Posterior vena cava (tissue), 2 donors: ENCODE results near the gene AGPAT3. TPM values are rescaled to one million over a fixed set of nuclear protein-coding genes. Genes with fewer than 3 reads are reported as not detected.
"Not testable (repeated sequence)": the region's sequence is repeated elsewhere in the genome, so short reads cannot be mapped to it uniquely, and the experiment has no call there.

Source experiments
- DNase-seq: peaks from one replicate; pipeline ENCODE4 v3.0.0-alpha.2; 2020; ENCODE audit warnings: low spot score
- intact Hi-C, 2 donors: fragments of 100-400 bp; cut with DNase I; formaldehyde crosslinking; loops; one replicate each; pipeline versions ENCODE4 v1.14.1 to v1.14.2; 2022 to 2023
- total RNA-seq, 2 donors: library from RNA; stranded (reverse); fragmentation: NEBNext Ultra II Directional; extraction: Animal tissue kit (Norgen Biotek cat#: 25700); gene quantifications; one replicate each; pipeline ENCODE4 v1.2.1, GENCODE V29; 2021
- donor health status: DM: yes; HTN: yes; CAD: no.
- donor health status: DM: yes; HTN: yes; CAD: no.

The AGPAT3 gene
- total RNA-seq, 2 donors from 2014 or later: 35.3 to 43.2 TPM

DNA sequence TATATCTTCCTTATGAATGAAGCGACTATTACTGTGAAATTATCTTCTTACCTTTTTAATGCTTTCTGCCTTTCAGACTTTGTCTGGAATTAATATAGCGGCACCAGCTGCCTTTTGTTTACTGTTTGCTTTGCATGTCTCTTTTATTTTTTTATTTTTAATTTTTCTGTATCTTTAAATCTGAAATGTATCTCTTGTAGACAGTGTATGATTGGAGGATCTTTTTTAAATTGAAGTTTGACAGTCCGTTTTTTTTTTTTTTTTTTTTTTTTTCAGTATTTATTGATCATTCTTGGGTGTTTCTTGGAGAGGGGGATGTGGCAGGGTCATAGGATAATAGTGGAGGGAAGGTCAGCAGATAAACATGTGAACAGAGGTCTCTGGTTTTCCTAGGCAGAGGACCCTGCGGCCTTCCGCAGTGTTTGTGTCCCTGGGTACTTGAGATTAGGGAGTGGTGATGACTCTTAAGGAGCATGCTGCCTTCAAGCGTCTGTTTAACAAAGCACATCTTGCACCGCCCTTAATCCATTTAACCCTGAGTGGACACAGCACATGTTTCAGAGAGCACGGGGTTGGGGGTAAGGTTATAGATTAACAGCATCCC, 31.8 kb downstream of the AGPAT3 start:
- DNase-seq, intact Hi-C loops: not testable (repeated sequence)

- DNase-seq: peak; percentile 76
- intact Hi-C loops: no loop called here
Observed at GRCh38 chr21:43899307-43900077, 34.5 kb downstream of the AGPAT3 start.

- DNase-seq: no peak
- intact Hi-C loops: no loop called here
Observed at GRCh38 chr21:43900078-43900385, 35.0 kb downstream of the AGPAT3 start.

GRCh38 chr21:43900690-43901089, 35.7 kb downstream of the AGPAT3 start:
- intact Hi-C loops: no loop called here
- DNase-seq: peak; percentile 31

GRCh38 chr21:43902441-43902840, 37.4 kb downstream of the AGPAT3 start:
- intact Hi-C loops: no loop called here
- DNase-seq: peak; percentile 54

GRCh38 chr21:43903451-43904091, 38.5 kb downstream of the AGPAT3 start:
- intact Hi-C loops: no loop called here
- DNase-seq: peak; percentile 80

DNA sequence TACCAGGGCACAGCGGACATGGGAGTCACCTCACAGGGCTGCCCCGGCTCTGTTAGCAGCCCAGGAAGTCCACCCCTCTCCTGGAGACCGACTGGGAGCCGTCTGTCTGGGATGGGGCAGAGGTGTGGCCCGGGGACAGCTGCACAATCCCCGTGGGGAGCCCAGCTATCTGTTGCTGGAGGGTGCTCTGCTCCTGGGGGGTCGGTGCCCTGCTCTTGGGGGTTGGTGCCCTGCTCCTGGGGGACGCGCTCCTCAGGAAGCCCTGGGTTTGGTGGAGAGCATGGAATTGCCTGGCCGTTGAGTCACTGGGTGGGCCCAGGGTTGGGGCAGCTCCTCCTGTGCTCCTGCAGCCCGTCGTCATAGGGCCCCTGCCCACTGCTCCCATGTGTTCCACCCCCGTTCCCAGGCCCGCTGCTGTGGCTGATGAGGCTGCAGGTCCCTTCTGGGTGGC, 39.3 kb downstream of the AGPAT3 start:
- intact Hi-C loops: no loop called here
- peak; percentile 71 for DNase-seq

- peak; percentile 56 for DNase-seq
- intact Hi-C loops: no loop called here
Observed at GRCh38 chr21:43905726-43906455, 40.9 kb downstream of the AGPAT3 start.

DNA sequence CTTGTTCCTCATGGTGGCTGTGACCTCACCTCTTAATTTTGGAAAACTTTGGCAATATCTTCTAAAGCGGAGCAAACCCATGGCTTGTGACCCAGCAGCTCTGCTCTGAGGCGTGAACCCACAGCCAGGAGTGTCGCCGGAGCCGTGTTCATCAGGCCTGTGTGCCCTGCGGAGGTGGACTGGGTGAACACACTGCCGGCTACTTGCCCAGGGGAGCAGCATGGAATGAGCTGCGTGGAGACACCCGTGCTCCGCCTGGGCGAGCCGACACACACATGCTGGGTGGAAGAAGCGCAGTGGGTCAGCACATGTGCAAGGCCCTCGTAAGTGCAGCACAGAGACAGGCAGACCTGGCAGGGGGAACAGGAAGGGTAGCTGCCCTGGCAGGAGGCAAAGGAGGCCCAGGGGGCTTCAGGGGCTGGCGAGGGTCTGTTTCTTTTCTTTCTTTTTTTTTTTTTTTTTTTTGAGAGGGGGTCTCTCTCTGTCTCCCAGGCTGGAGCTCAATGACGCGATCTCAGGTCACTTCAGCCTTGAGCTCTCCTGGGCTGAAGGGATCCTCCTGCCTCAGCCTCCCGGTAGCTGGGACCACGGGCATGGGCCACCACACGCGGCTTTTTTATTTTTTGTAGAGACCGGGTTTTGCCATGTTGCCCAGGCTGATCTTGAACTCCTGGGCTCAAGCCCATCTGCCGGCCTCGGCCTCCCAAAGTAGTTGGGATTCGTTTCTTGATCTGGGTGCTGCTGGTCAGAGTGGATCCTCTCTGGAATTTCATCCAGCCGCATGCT, 41.8 kb downstream of the AGPAT3 start:
- intact Hi-C loops: no loop called here
- peak; percentile 62 for DNase-seq

DNA sequence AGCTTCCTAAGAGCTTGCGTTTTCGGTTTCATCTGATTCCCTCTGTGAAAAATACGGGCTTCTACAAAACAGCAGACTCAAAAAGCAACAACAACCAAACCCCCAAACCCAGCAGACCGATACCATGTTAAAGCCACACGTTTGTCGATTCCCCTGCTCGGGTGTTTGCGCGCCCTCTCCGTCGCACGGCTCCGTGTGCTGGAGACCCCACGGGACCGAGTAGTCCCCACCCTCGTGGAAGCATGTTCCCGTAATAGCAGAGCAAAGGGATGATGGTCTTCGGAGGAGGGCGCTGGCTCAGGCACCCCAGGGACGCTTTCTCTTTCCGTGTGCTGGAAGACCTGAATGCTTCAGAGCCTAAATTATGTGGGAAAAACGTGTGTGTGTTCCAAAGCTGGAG, 42.7 kb downstream of the AGPAT3 start:
- intact Hi-C loops: no loop called here
- peak; percentile 73 for DNase-seq

- intact Hi-C loops: no loop called here
- DNase-seq: peak; percentile 71
Observed at GRCh38 chr21:43908167-43908566, 43.1 kb downstream of the AGPAT3 start.

GRCh38 chr21:43909741-43910400, 44.8 kb downstream of the AGPAT3 start:
- intact Hi-C loops: loop anchor here in 1 of 2 donors (10.0 kb wide), 1 partner anchor 95 kb away; no protein-coding TSS in a partner anchor
- DNase-seq: peak; percentile 66

DNA sequence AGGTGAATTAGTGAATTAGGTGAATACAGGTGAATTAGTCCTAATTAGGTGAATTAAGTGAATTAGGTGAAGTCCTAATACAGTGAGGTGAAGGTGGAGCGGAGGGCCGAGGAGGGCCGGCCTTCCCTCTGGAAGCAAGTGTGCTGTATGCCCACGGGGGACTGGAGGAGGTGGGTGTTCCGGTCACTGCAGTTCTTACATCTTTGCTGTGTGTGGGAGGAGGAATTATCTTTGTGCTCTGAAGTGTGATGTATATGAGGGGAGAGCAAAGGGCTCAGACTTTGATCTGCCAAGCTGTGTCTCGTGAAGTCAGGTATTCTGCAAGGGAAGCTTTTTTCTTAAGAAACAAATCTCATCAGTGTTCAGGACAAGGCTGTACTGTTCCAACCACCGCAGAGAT, 45.4 kb downstream of the AGPAT3 start:
- peak; percentile 52 for DNase-seq
- intact Hi-C loops: loop anchor here in 1 of 2 donors (10.0 kb wide), 1 partner anchor 96 kb away; no protein-coding TSS in a partner anchor

DNA sequence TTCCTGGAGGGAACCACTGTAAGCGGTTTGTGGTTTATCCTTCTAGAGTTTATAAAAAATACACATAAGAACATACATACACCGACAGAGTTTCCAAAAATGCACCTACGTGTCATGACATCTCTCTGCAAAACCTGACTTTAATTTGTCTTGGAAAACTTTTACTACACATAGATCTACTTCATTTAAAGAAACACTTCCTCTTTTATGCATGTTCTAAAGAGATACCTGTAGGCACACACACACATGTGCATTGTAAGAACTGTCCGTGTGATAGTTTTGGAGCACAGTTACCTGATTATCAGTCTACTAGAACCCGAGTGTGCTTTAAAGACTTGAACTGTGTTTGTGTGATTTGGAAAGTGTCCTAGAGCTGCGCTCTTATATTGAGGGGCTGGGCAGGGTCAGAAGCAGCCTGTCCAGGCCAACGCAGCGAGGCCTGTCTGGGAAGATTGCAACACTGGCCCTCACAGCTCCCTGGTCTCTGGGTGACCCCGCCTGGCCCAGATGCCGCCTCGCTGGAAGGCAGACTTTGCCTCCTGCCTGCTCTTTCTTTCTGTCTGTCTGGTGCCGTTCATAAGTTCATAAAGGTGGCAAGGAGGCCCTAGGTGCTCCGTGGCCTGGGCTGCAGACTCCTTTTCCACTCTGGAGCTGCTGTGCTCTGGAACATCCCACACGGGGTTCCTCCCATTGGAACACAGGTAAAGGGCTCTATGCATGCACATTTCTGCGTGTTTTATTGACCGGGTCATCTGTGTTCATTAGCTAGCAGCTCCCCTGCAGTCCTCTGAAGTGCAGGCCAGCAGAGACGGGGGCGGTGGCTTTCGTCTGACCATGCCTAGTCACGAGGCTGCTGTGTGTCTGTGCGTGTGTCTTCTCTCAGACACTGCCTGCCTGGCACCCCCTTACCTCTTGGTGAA, 46.3 kb downstream of the AGPAT3 start:
- peak; percentile 75 for DNase-seq
- intact Hi-C loops: loop anchor here in 1 of 2 donors (10.0 kb wide), 1 partner anchor 96 kb away; no protein-coding TSS in a partner anchor

GRCh38 chr21:43911935-43912487, 47.0 kb downstream of the AGPAT3 start:
- DNase-seq: peak; percentile 31

GRCh38 chr21:43912500-43912899, 47.5 kb downstream of the AGPAT3 start:
- intact Hi-C loops: loop anchor here in 1 of 2 donors (10.0 kb wide), 1 partner anchor 98 kb away; no protein-coding TSS in a partner anchor

More at GRCh38 chr21:43911935-43912487, 47.0 kb downstream of the AGPAT3 start:
- intact Hi-C loops: loop anchor here in 1 of 2 donors (10.0 kb wide), 1 partner anchor 97 kb away; no protein-coding TSS in a partner anchor

DNA sequence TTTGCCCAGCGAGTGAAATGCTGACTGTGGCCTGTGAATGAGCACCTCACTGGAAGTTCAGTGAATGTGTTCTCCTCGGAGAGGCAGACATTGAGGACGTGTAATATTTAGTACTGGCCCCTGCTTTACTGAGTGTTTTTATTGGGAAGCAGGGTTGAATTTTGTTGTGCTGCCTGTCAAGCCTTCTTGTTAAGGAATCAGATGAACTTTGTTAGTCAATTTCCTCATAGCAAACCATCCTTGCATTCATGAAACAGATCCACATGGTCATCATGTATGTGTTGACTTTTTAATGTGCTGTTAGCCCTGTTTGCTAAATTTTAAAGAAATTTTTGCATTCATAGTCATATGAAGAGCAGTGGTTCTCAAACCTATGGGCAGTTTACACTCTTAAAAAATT, 47.9 kb downstream of the AGPAT3 start:
- DNase-seq: no peak

More at GRCh38 chr21:43912500-43912899, 47.5 kb downstream of the AGPAT3 start:
- peak; percentile 29 for DNase-seq

More for the DNA sequence above, 47.9 kb downstream of the AGPAT3 start:
- intact Hi-C loops: loop anchor here in 1 of 2 donors (10.0 kb wide), 1 partner anchor 98 kb away; no protein-coding TSS in a partner anchor
